HG03571 (cell line): ENCODE results near the gene MYLK.
A peak's percentile ranks its signal among the peaks of the same experiment; 100 is the strongest.
"Not testable (repeated sequence)": the region's sequence is repeated elsewhere in the genome, so short reads cannot be mapped to it uniquely, and the experiment has no call there.

ENCODE experiments used
- ATAC-seq: cut with Tn5 transposase; IDR thresholded peaks from one replicate; pipeline ENCODE4 v1.9.1; 2021; ENCODE audit not compliant: unreplicated experiment

MYLK gene

DNA sequence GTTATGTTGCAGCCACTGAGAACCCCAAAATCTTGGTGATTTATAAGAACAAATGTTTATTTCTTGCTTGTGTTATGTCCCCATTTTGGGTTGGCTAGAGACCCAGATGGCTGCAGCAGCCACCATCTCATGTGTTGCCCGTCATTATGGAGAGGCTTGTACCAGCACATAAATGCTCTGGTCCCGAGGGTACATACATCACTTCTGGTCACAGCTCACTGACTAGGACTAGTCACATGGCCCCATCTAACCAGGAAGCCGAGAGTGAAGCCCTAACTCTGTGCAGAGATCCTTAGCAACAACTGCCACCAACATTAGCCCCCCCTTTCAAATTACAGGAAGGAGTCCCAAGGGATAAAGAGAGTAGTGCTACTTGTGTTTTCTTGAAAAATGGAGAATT is 273.8 kb downstream of the MYLK start:
- peak; percentile 87 for ATAC-seq

GRCh38 chr3:123609063-123609462 is 275.1 kb downstream of the MYLK start:
- ATAC-seq = no peak

DNA sequence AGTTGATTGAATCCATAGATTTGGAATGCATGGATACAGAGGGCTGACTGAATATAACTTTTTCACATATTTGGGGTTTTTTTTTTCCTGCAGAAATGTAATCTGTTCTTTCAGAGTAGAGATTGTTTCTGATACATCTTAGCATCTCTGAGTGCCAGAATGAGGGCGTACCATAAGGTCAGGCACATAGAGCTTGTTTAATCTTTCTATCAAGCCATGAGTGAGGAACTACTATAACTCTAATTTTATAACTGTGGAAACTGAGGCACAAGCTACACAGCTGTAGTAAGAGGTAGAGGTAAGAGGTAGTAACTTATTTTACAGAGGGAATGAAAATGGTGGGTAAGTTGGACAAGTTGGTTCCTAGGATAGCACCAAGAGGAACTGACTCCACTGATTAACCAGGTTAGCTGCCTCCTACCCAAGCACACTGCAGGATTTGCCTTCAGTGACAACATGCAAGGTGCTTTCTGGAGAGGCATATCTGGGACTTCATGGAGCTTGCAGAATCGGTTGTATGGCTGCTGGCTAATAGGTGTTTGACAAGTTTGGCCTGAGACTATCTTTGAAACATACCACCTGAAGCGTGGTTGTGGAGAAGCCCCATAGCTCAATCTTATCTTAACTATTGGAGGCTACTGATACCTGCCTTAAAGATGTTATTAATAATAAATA is 275.7 kb downstream of the MYLK start:
- no peak for ATAC-seq

DNA sequence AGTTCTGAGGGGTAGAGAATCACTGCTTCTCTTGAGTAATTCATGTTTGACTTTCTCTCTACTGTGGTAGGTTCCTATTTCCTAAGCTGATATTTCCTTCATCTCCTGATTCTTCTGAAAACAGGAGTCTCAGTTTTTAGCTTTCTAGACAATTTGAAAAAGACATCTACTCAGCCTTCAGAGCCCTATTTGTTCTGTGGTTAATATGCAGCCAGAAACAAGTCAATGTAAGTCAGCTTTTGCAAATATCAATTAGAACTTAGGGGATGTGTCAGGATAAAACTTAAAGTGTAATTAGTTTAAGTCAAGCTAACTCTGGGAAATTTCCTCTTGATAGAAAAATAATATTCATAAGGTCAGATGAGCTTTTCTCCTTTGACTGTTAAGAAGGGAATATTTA is 277.6 kb downstream of the MYLK start:
- ATAC-seq = no peak

GRCh38 chr3:123605789-123606234 is 278.3 kb downstream of the MYLK start:
- ATAC-seq = peak; percentile 46

DNA sequence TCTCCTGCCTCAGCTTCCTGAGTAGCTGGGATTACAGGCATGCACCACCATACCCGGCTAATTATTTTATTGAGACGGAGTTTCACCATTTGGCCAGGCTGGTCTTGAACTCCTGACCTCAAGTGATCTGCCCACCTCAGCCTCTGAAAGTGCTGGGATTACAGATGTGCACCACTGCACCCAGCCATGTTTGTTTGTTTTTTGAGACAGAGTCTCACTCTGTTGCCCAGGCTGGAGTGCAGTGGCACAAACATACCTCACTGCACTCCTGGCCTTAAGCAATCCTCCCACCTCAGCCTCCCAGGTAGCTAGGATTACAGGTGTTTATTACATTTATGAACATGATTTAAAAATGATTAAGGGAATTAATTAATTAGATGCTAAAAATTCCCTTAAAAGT is 281.0 kb downstream of the MYLK start:
- ATAC-seq = not testable (repeated sequence)

DNA sequence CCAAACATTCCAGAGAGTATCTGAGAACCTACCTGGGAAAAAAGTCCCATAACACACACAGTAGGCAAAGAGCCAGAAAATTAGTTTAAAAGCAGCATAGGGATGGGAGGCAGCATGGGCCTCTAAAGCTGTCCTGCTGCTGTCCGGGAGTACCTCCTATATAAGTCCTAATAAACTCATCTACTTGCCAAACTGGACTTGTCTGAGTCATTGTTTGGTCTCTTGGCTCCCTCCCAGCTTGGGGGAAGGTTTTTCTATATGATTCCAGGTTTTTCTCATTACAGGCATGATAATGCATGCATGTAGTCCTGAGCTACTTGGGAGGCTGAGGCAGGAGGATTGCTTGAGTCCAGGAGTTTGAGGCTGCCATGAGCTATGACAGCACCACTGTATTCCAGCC is 281.8 kb downstream of the MYLK start:
- ATAC-seq = no peak

- ATAC-seq = not testable (repeated sequence)
These were observed 283.3 kb downstream of the MYLK start for GRCh38 chr3:123600863-123601262.

GRCh38 chr3:123597561-123597960 is 286.6 kb downstream of the MYLK start:
- ATAC-seq = no peak

- no peak for ATAC-seq
These were observed 288.5 kb downstream of the MYLK start for GRCh38 chr3:123595396-123596180.

GRCh38 chr3:123593381-123593780 is 290.8 kb downstream of the MYLK start:
- no peak for ATAC-seq

DNA sequence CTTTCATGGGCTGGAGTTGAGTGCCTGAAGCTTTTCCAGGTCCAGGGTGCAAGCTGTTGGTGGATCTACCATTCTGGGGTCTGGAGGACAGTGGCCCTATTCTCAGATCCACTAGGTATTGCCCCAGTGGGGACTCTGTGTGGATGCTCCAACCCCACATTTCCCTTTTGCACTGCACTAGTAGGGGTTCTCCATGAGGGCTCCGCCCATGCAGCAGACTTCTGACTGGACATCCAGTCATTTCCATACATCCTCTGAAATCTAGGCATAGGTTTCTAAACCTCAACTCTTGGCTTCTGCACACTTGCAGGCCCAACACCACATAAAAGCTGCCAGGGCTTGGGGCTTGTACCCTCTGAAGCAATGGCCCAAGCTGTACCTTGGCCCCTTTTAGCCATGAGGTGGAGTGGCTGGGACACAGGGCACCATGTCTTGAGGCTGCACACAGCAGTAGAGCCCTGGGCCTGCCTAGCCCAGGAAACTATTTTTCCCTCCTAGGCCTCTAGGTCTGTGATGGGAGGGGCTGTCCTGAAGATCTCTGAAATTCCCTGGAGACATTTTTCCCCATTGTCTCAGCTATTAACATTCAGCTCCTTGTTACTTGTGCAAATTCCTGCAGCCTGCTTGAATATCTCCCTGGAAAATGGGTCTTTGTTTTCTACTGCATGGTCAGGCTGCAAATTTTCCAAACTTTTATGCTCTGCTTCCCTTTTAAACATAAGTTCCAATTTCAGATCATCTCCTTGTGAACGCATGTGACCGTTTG is 293.3 kb downstream of the MYLK start:
- ATAC-seq = no peak

DNA sequence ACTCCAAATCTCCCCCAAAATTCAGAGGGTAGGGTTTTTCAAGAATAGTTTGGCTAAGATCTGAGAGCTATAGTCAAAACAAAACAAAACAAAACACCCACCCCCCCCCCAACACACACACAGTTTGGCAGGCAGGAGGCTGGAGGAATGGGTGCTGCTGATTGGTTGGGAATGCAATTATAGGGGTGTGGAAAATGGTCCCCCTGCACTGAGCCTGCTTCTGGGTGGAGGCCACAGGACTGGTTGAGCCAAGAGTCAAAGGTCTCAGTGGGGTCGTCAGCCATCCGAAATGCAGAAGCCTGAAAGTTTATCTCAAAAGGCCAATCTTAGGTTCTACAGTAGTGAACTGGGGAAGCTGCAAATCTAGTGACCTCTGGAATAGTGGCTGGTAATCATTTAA is 296.7 kb downstream of the MYLK start:
- ATAC-seq = no peak

DNA sequence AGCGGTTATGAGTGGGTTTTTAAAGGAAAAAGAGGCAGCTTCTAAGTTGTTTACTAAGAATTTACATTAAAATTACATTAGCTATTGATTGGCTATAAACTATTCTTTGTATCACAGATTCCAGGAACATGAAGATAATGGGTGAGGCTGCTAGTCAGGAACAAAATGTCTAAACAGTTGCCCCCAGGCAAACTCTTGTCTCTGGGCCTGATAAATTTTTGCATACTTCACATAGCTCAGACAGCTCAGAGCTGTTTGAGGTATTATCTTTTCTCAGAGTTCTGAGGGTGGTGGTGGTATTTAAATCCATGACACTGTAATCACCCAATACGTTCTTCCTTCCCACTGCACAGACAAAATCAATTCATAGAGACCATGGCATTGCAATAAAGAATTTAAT is 297.2 kb downstream of the MYLK start:
- no peak for ATAC-seq

GRCh38 chr3:123586131-123586530 is 298.0 kb downstream of the MYLK start:
- no peak for ATAC-seq

DNA sequence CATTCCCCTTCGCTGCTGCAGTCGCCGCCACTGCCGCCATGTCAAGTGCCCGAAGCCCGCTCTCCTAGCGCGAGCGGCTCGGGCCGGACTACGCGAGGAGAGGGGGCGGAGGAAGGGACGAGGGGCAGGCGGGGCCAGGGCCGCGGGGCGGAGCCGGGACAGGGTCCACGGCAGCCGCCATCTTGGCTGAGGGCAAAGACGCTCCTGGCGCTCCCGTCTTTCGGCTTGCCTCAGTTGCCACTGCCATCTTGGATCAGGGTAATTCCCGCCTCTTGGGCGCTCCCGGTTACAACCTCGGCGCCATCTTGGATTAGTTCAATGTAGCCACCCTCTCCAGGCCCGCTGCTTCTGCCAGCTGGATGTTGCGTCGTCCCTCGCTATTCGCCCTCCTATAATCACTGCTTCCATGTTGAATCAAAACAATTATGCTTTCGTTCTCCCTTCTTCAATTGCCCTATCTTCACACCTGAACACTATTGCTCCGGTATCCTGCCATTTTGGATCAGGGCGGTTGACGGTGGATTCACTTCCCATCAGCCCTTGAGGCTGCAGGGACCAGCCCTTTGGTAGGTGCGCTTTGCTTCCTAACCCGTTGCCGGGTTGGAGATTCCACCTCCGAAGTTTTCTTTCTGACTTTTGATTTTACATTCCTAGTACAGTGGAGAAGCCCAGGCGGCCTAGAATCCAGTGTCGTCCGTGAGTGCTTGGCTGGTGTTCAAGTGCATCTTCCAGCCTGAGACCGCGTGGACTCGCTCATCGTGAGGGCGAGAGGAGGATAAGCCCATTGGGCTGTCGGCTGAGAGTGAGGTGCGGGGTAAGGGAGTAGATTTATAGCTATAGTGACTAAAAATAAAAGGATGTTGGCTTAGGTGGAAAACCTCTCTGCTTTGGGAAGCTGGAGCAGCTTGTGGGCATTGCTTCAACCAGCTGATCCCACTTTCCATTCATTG is 298.9 kb downstream of the MYLK start, which contains the start of gene HACD2:
HACD2 (minus strand) TSS at position 66 of the 950 bp plus-strand sequence; CDS start at position 40, 26 bp downstream.
- ATAC-seq = peak; percentile 88

DNA sequence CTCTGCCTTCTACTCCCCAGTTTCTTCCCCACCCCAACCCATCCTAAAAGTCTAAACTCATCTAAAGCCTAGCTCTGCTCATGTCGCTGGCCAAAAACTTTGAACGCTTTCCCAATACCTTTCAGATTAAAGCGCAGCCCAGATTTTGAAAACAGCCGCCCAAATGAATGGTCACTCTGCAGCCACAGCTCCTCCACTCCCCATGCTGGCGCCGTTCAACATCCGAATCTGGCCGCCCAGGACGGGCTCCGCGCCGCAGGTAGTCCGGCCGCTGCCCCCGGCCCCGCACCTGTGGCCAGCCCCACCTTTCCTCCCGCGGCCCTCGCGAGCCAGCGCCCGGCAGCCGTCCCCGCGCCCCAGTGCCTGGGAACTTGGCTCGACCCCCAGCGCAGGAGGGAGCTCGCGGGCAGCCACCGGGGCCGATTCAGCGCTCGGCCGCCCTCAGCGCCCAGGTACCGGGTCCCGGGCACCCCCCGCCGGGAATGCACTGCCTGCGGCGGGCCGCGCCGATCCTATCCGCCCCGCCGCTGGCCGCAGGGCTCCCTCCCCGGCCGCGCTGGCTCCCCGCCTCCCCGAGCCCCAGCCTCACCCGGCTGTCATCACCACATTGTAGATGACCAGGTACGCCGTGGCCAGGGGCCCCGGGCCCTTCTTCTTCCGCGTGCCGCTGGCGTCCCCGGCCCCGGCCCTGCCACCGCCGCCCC is 299.7 kb downstream of the MYLK start:
- peak; percentile 25 for ATAC-seq

DNA sequence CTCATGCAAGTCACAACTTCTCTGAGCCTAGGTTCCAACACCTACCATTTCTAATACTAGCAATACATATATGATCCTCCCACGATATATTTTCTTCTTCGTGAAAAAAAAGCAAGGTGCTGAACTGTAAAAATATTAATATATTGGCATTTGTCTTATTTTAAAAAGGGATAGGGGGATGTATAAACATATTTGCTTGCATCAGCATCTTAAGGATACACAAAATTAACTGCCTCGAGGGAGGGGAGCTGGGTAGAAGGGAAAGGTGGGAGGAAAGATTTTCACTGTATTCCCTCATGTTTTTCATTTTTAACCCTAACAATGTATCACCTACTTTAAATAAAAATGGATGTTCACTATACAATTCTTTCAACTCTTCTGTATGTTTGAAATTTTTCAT is 300.6 kb downstream of the MYLK start:
- no peak for ATAC-seq

- ATAC-seq = no peak
These were observed 301.8 kb downstream of the MYLK start for GRCh38 chr3:123582315-123582714.

DNA sequence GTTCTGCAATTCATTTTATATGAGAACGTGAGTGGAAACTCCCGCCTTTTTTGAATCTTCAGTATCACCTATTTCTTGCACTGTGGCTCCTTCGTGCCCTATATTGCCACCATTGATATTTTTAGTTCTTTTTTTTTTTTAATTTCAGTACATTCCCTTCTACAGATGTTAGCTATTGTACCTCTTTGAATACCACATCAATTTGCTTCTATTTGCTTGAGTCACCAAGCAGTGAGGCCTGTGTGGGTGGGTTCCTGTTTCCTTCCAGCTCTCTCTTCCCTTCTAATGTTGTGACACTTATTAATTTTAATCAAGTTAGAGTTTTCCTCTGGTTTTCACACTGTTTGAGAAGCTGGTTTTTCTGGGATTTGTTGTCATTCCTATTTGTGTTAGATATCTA is 308.0 kb downstream of the MYLK start:
- ATAC-seq = no peak
